GM20431 (cell line): ENCODE measurements around the gene IL31.
"Not testable (repeated sequence)": the region's sequence is repeated elsewhere in the genome, so short reads cannot be mapped to it uniquely, and the experiment has no call there.

Experiments used
- in situ Hi-C: fragments of 300-500 bp; cut with MseI, MboI; formaldehyde crosslinking; loops from one replicate; pipeline ENCODE4 v1.15.0; 2020; ENCODE audit warnings: low sequenced_read_pairs; ENCODE audit not compliant: unreplicated experiment

IL31 gene

DNA sequence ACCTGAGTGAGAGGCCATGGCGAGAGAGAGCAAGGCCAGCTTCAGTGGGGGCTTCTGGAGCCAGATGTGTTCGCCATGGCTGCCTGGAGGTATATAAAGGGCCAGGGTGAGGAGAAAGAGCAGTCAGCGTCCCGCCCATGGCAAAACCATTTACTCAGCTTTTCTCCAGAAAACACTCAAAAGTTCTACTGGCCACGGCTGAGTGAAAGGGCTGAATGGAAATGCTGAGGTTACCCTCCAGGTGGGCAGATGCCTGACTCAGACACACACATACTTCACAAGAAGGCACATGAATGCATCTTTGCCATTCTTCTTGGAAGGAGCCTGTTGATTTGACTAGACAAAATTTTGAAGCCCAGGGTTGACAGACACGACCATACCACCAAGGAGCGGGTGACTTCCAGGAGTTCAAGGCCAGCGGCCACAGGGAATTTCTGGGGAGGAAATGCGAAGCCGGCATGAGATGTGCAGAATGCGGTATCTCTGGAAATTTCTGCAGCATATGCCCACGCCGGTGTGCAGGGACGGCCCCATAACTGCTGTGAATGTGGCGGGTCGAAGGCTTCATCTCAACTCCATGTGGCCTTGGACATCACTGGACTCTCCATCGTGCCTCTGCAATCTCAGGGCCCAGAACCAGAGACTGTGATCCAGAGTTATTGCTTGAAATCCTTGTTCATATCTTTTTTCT is at the start of gene IL31:
TSS of gene IL31 (minus strand) at position 67 of the 691 bp plus-strand sequence. CDS start at position 18, 49 bp downstream.
- in situ Hi-C loops = no loop called here

DNA sequence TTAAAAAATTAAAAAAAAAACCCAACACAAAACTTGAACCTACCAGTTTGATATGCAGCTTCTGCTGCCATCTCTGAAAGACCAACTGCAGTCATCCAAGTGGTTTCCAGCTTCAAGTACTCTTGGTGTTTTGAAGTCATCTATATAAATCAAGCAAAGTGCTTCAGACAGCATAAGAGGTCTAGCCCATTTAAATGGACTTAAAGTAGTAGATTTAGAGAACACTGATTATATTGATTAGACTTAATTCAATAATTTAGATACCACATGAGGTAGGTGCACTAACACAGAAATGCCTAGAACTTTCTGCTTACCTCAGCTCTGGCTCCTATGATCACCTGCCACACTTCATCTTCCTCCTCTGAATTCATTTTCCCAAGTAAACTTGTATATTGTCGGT is 42.4 kb upstream of the IL31 start:
- in situ Hi-C loops = no loop called here

DNA sequence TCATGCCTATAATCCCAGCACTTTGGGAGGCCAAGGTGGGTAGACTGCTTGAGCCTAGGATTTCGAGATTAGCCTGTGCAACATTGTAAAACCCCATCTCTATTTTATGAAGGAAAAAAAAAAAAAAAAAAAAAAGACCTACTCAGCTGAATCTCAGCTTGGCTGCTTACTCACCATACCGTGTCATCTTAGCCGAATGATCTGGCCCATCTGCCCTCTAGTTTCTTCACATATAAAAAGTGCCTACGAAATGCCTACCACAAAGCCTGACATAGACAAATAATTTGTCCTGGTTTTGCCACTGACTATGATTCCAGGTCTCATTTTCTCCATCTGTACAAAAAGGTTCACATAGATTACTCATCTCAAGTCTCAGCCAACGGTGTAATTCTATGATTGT is 41.8 kb upstream of the IL31 start:
- in situ Hi-C loops = no loop called here

DNA sequence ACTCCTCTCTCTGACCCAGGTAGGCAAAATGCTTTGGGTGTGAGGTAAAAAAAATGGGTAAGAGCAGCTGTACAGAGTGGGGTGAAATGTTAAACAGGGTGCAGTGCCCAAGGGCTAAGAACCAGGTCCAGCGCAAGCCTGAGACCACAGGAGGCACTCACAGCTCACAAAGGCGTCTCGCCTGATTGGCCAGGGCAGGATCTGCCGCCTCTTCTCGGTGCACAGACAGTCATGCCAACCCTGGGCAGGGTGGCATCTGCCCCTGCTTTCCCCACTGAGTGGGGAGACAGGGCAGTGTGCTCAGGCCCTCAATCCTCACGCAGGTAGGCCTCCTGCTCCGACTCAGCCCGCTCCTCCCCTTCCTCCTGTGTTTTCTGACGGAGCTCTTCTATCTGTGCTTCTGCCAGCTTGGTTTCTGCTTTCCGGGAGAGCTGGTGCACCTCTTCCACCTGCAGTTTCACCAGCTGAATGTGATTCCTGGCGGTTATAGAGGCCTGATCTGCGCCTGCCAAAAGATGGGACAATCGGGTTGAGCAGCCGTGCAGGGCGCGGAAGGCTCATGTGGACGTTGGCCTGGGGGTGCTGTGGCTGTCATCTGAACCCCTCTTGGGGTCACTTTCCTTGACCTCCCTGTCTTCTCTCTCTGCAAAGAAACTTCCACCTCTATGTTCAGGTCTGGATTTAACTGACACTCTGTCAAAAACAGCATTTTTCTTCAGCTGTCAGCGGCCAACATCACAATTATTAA is 34.2 kb upstream of the IL31 start:
- in situ Hi-C loops = no loop called here

DNA sequence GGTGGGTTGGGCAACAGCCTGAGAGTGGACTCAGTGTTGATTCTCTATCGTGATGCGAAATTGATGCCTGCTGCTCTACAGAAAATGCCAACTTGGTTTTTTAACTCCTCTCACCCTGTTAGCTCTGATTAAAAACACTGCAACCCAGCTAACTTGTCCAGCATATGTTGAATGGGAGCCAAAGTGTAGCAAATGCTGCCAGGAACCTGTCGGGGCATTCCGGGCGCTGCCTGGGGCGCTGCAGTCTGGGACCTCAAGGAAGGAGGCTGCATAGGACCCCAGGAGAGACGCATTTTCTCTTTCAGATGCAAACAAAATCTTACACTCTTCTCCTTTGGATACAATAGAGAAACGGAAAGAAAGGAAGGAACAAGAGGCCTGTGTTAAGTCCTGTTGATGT is 33.4 kb upstream of the IL31 start:
- in situ Hi-C loops = no loop called here

DNA sequence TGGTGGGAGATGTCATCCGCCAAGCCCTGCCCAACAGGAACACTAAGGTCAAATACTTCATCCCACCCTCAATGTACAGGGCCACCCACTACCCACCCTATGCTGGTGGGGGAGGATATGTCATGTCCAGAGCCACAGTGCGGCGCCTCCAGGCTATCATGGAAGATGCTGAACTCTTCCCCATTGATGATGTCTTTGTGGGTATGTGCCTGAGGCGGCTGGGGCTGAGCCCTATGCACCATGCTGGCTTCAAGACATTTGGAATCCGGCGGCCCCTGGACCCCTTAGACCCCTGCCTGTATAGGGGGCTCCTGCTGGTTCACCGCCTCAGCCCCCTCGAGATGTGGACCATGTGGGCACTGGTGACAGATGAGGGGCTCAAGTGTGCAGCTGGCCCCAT is 33.0 kb upstream of the IL31 start:
- in situ Hi-C loops = no loop called here

DNA sequence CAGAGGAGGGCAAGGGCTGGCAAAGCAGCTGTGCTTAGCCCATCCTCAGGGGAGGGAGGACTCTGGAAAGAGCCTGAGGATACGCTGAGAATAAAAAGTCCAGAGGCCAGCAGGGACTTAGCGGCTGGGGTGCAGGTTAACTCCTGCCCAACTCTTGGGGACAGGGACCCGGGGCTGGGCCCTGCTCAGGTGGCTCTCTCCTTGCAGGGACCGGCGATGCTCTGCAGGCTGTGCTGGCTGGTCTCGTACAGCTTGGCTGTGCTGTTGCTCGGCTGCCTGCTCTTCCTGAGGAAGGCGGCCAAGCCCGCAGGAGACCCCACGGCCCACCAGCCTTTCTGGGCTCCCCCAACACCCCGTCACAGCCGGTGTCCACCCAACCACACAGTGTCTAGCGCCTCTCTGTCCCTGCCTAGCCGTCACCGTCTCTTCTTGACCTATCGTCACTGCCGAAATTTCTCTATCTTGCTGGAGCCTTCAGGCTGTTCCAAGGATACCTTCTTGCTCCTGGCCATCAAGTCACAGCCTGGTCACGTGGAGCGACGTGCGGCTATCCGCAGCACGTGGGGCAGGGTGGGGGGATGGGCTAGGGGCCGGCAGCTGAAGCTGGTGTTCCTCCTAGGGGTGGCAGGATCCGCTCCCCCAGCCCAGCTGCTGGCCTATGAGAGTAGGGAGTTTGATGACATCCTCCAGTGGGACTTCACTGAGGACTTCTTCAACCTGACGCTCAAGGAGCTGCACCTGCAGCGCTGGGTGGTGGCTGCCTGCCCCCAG is 32.3 kb upstream of the IL31 start:
- in situ Hi-C loops = no loop called here

DNA sequence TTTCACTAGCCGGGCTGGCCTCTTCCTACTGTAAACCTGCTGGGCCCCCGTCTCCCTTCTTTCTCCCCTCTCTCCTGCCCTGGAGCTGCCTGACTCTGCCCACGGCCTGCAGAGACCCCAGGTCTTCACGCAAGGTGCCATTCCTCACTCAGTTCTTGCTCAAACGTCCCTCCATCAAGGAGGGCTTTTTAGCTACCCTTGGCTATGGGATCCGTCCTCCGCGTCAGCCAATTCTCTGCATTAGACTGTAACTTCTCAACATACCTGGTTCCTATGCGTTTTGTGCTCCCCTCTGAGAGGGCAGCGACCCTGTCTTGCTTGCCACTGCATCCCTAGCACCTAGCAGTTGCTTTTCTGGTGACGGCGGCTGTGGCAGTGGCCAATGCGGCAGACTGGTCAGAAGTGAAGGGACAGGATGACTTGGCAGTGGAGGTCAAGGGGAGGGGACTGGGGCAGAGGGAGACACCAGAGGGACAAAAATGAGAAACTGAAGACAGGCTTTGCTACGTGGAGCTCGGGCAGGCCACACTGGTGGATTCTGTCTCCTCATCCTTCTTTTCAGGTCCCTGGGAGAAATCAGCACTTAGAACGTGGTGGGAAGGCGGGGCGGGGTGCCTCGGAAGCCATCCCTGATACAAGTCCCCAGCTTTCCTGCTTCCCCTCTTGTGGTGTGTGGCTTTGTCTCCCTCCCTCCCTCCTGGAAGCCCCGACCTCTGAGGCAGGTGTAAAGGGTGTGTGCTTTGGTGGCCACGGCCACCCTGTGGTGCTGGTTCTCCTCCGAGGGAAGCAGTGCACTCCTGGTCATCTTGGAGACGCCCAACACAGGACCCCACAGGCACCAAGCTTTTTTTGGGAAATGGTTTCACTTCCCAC is 31.3 kb upstream of the IL31 start:
- in situ Hi-C loops = no loop called here

DNA sequence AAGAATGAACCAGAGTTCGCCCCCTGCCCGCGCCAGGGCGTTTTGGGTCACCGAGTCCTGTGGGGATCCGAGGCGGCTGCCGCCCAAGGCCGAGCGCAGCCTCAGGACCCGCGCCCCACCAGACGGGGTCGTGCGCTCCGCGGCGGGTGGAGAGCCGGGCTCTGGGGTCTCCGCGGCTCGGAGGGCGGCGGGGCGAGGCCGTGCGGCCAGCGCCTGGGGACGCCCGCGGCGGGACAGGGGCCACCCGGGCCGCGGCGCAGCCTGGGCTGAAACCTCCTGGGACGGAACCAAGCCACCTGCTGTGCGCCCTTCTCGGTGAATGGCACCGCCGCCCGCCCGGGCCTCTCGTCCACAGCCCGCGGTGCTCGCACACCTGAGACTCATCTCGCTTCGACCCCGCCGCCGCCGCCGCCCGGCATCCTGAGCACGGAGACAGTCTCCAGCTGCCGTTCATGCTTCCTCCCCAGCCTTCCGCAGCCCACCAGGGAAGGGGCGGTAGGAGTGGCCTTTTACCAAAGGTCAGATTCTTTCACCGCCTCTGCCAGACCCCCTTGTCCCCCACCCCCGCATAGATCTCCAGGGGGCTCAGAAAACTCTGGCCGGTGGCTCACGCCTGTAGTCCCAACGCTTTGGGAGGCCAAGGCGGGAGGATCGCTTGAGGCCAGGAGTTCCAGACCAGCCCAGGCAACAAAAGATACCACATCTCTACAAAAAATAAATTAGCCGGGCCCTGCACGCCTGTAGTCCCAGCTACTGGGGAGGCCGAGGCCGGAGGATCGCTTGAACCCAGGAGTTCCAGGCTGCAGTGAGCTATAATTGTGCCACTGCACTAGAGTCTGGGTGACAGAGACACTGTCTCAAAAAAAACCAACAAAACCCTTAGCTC is 30.4 kb upstream of the IL31 start:
- in situ Hi-C loops = no loop called here

DNA sequence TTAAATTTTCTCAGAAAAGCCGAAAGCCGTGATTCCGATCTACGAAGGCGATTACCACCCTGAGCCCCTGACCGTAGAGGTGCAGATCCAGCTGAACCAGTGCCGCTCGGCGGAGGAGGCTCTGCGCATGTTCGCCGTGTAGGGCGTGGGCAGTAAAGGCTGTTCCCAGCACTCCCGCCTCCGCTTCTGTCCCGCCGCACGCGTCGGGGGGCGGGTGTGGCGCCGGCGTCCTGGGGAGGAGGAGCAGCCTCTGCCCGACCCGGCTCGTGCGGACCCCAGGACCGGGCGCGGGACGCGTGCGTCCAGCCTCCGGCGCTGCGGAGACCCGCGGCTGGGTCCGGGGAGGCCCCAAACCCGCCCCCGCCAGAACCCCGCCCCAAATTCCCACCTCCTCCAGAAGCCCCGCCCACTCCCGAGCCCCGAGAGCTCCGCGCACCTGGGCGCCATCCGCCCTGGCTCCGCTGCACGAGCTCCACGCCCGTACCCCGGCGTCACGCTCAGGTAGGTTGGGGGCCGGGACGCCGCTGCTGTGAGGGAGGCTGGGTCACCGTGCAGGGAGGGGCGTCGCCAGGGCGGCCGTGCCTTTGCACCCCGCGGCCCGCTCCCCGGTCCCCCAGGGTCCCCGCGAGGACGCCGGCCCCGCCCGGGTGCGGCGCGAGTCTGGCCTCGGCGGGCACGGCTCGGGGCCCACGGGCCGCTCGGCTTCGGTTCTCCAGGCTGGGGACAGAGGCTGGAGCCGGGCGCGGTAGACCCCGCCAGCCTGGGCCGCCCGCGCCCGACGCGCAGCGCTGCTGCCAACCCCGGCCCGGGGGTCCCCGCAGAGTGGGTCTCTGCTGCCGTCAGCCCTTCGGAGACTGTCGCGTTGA is 29.5 kb upstream of the IL31 start, which contains the start of gene B3GNT4:
TSS of gene B3GNT4 (plus strand) at position 409 of the 866 bp plus-strand sequence. CDS start 910 bp downstream, outside the sequence.
- in situ Hi-C loops = no loop called here

DNA sequence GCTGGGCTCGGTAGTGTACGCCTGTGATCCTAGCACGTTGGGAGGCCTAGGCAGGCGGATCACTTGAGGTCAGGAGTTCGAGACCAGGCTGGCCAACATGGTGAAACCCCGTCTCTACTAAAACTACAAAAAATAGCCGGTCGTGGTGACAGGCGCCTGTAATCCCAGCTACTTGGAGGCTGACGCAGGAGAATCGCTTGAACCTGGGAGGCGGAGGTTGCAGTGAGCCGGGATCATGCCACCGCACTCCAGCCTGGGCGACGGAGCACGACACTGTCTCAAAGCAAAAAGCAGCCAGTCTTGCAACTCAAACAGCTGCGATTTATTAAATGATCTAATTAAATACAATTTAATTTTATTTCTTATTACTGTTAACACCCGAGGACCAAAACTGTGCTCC is 28.8 kb upstream of the IL31 start:
- in situ Hi-C loops = not testable (repeated sequence)

DNA sequence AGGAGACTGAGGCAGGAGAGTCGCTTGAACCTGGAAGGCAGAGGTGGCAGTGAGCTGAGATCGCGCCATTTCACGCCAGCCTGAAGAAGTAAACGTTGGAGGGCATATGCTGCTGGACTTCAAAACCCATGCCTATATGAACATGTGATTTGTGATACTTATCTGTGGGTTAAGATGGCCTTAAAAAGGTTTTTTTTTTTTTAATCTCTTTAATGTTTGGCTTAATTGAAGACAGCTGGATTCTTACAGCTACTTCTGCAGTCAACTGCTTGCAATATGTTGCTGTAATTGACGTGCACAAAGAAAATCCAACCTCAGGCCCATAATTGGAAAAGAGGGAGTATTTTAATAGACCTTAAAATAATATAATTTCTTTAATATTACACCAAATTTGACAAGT is 28.0 kb upstream of the IL31 start:
- in situ Hi-C loops = no loop called here

DNA sequence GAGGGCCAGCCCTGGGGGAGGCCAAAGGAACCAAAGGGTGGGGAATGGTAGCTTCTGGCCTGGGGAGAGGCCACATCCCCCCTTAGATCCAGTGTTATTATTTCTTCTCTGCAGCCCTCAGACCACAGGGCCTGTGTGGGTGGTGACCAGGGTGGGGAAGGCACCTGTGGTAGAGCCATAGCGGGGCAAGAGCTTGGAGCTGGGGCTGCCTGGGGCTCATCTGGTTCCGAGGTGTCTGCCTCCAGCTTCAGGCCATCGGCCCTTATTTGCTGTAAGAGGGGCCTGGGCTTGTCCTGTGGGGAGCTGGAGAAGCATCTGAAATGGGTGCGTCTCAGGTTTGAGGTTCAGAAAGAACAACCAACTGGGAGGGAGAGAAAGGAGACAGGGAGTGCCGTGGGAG is 27.4 kb upstream of the IL31 start:
- in situ Hi-C loops = no loop called here

DNA sequence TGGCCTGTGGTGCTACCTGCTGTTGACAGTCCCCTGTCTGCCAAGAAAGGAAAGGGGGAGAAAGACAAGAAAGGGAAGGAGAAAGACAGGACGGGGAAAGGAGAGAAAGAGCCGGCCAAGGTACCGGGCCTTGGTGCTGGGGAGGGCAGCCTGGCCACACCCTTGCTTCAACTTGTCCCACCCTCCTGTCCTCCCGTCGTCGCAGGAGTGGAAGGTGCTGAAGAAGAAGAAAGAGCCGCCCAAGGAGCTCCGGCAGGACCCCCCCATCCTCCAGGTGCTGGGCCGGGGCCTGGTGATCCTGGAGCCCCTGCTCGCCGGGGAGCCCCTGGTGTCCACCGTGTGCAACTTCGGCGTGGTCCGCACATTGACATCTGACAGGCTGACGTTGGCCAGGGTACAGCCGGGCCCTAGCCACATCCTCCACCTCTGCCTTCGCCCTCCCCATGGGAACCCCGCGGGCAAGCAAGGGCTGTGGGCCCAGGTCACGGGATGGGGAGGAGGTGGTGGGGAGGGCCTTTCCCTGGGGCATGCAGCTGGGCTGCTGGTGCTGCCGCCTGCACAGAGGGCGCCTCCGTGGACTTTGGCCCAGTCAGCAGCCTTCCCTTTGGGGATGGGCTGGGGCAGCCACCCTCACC is 26.6 kb upstream of the IL31 start:
- in situ Hi-C loops = no loop called here

DNA sequence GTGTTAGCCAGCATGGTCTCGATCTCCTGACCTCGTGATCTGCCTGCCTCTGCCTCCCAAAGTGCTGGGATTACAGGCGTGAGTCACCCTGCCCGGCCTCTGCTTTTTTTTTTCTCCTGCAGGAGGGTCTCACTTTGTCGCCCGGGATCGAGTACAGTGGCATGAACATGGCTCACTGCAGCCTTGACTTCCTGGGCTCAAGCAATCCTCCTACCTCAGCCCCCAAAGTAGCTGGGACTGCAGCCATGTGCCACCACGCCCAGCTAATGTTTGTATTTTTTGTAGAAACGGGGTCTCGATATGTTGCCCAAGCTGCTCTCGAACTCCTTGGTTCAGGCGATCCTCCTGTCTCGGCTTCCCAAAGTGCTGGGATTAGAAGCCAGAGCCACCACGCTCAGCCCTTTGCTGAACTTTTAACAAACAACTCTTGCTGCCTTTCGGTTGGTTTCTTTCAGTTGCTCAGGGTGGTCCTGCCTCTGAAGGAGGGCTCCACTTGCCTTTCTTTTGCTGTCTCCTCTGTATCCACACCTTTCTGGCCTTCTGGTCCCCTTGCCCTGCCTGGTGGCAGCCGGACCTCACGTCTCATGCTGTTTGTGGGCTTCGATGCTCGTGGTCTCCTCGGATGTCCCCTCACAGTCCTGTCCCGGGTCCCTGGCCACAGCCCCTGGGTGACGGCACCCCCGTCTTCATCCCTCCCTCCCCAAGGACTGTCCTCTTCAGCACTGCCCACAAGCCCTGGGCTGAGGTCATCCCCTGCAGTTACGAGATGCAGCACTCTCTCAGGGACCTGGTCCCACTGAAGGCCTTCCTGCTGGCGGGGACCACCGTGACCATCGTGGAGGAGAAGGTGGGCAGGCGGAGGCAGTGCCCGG is 25.7 kb upstream of the IL31 start:
- in situ Hi-C loops = no loop called here

DNA sequence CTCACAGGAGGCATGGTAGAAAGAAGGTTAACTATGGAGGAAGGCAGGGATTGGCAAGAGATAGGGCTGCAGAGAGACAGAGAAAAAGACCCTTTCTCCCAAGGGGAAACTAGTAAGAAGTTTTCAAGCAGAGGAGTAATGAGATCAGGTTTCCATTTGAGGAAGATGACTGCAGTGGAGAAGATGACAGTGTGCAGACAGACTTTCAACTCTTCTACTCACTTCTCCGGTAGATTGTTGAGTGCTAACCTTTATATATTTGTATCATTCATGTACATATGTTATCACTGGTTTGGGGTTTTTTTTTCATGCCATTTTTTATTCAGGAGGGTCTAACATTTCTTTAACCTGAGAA is 23.6 kb upstream of the IL31 start:
- in situ Hi-C loops = no loop called here

DNA sequence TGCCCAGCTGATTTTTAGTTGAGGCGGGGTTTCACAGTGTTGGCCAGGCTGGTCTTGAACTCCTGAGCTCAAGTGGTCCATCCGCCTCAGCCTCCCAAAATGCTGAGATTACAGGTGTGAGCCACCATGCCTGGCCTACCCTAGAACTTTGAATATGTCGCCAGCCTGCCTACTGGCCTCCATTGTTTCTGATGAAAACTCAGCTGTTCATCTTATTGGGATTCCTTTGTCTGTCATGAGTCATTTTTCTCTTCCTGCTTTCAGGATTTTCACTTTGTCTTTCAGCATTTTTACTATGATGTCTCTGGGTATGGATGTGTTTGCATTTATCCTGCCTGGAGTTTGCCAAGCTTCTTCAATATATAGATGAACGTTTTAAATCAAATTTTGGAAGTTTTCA is 21.4 kb upstream of the IL31 start:
- in situ Hi-C loops = no loop called here
